ENCODE data around the gene HAO1.
A peak's percentile ranks its signal among the peaks of the same experiment; 100 is the strongest.
"Not testable (repeated sequence)": the region's sequence is repeated elsewhere in the genome, so short reads cannot be mapped to it uniquely, and the experiment has no call there.

HAO1 gene

GRCh38 chr20:7940341-7940740 is at the start of gene HAO1:
TSS of gene HAO1 (minus strand) at chr20:7940458. CDS start at chr20:7940422, 36 bp downstream.
- DNase-seq = no peak

DNA sequence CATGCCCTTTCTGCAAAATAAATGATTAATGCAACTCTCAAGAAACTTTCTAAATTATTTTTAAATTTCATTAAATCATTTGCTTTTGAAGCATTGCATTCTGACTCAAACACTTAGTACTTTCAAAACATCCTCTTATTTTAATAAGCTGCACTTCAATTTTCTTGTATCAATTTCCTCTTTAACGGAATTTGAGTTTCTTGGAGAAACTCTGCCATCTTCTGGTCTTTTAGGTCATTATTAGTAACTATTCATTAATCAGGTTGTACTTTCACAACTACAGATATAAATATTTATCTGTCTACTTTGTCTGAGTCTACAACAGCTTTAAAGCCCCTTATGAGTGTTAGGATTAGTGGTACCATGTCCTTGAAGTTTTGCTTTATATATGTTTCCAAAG is 49.1 kb upstream of the HAO1 start:
- DNase-seq = no peak

- no peak for DNase-seq
These were observed 45.7 kb upstream of the HAO1 start for GRCh38 chr20:7985916-7986315.

GRCh38 chr20:7984192-7984591 is 43.9 kb upstream of the HAO1 start:
- DNase-seq = no peak

- no peak for DNase-seq
These were observed 41.1 kb upstream of the HAO1 start for GRCh38 chr20:7981374-7981773.

GRCh38 chr20:7980332-7981046 is 40.2 kb upstream of the HAO1 start:
- peak; percentile 20 for DNase-seq

DNA sequence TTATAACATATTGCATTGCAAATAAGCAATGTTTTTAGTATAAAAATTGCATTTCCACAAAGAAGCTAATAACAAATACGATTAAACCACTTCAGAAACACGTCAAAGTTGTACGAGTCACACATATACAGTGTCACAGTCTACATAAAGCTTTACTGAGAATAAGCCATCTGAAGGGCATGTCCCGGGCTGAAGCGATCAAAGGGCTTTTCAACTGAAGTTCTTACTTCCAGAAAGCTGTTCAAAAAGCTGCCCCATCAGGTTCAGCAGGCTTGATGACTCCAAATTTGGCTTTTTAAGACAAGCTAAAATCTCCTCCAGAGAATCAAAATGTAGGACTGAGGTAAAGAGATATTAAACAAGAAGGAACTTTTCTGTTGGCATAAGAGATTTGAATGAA is 37.5 kb upstream of the HAO1 start:
- no peak for DNase-seq

GRCh38 chr20:7975851-7976414 is 35.7 kb upstream of the HAO1 start:
- no peak for DNase-seq

- no peak for DNase-seq
These were observed 34.7 kb upstream of the HAO1 start for GRCh38 chr20:7974785-7975435.

DNA sequence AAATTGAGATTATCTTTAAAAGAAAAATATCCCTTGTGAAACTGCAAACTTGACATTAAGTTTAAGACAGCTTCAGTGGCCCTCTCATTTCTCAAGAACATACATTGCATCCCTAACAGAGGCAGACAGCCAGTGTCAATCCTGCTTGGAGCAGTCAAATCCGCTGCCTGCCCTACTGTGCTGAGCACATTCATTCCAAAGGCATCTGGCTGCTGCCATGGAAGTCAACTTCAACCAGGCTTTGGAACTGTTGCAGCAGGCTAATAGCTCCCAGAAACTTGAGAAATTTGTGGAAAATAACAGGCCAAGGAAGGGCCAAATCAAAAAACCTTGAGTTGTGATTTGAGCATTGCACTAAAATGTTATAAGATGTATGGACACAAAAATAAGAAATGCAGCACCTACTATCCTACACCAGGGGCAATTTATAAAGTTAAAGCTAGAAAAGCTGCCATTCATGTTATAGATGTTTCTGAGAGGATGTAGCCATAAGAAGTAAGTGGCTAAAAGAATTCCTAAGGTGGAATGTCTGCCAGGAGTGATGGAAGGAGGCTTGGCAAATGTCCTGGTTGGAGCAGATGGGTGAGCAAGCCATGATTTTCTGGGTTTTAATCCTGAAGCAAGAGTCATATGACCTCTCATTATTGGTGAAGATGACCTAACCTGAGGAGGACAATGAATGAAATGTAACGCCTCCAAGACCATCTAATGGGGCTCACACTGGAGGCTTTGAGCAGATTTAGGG is 31.4 kb upstream of the HAO1 start:
- no peak for DNase-seq

- DNase-seq = no peak
These were observed 27.1 kb upstream of the HAO1 start for GRCh38 chr20:7967199-7967844.

DNA sequence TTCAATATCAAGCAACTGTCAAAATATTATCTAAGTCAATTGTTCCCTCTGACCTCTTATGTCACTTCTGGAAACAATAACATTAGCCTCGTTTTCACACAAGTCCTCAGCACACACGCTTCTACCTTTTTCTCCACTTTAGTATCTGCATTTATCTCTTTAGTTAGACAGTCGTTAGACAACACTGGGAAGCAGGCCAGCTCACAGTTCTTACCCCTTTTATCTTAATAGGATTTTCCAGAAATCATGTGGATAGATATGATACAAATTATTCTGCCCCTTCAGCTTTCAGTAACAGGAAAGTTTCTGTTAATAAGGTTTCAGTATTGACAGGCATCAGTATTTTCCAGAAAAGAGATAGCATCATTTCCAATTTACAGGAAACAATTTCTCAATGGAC is 25.9 kb upstream of the HAO1 start:
- no peak for DNase-seq

DNA sequence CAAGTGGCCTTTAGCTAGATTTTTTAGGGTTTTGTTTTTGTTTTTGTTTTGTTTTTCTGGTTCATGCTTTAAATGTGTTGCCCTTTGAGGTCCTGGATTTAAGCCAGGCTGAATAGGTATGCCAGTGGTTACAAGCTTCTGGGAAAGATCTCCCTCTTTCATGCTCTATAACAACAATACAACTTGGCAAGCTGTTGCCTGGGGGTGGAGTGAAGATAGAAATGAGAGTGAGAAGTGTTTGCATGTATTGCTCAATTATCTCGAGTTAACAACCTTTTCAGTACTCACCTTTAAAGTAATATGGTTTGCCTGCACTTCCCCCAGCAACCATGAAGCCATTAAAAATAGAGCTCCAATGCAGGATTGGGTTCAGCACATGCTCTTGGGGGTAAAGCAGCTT is 19.2 kb upstream of the HAO1 start:
- DNase-seq = no peak

- not testable (repeated sequence) for DNase-seq
These were observed 16.3 kb upstream of the HAO1 start for GRCh38 chr20:7956561-7956960.

DNA sequence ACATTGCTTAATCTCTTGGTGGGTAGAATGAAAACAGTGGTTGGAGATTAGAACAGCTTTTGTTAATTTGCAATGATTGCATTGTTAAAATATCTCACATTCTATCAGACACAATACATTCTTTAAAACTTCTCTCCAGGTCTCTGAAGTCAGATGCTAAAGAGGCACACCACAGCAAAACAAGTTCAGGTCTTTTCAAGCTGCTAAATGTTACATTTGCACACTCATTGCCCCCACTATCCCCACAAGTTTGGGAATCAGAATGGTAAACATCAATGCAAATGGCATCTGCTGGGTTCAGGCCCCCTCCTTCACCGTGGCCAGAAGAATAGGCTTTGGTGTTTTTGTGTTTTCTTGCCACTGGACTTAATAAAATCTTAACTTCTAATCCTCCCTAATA is 10.1 kb upstream of the HAO1 start:
- DNase-seq = no peak

GRCh38 chr20:7943891-7944290 is 3.6 kb upstream of the HAO1 start:
- DNase-seq = no peak

- no peak for DNase-seq
These were observed 595 bp downstream of the HAO1 start for GRCh38 chr20:7939663-7940062.

DNA sequence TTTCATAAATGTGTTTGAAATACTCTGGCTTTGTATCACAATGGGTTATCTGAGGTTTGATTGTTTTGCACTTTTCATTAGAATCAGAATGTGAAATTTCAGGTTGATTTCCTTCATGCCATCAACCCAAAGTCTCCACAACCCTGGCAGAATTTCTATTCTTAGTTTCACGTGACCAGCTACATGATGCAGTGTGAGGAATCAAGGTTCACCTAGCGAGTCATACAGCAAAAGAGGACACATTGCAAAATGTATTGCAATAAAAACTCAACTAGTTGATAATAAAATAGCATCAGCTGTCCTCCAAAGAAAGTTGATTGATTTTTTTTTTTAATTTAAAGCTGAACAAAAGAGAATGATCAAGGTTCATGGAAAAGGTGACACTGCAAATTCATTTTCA is 2.2 kb downstream of the HAO1 start:
- no peak for DNase-seq

DNA sequence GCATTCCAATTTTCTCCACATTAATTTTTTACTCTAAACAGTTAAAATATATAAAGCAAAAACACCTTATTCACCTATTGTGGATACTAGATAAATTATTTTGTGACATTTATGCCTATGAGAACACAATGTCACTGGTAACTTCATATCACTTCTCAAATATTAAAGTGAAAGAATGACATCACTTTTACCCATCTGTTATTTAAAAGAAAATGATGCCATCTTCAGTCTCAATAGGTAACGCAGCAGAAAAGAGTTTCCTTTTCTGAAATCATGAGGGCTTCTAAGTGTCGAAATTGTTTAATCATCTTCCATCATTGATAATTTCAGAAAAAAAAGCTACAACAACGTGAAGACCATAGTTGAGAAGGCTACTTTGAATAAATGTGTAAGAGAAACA is 2.9 kb downstream of the HAO1 start:
- DNase-seq = no peak

DNA sequence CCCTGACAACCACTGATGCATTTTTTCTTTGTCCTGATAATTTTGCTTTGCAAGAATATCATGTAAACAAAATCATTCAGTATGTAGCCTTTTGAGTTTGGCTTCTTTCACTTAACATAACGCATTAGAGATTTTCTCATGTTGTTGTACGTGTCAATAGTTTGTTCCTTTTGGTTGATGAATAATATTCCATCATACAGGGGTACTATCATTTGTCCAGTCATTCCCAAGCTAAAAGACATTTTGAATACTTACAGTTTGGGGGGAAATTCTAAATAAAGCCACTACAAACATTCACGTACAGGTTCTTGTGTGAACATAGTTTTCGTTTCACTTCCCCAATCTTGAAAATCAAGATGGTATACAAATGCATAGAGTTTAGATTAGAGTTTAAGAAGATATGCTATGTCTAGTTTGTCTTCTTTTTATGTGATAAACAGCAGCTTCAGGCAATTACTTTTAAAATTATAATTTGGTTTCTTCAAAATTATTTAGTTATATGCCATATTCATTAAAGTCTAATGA is 5.2 kb downstream of the HAO1 start:
- no peak for DNase-seq

- no peak for DNase-seq
These were observed 6.9 kb downstream of the HAO1 start for GRCh38 chr20:7933346-7933745.

- no peak for DNase-seq
These were observed 9.9 kb downstream of the HAO1 start for GRCh38 chr20:7930343-7930742.

- DNase-seq = no peak
These were observed 13.5 kb downstream of the HAO1 start for GRCh38 chr20:7926767-7927166.
